K562 (cell line): Measurements from ENCODE around the gene KCNQ4. TPM values are rescaled to one million over a fixed set of nuclear protein-coding genes. Genes with fewer than 3 reads are reported as not detected.
A peak's percentile ranks its signal among the peaks of the same experiment; 100 is the strongest.

ENCODE experiments used
- ETS2 ChIP-seq: IDR thresholded peaks from 2 replicates; pipeline ENCODE4 v1.6.1; 2016; ENCODE audit warnings: borderline replicate concordance, missing genetic modification characterization, mild to moderate bottlenecking, moderate library complexity, missing compliant biosample characterization; ENCODE audit not compliant: poor library complexity, severe bottlenecking
- PURB ChIP-seq: sonication (generic); formaldehyde crosslinking; IDR thresholded peaks from 2 replicates; pipeline ENCODE4 v1.9.0; 2021; ENCODE audit warnings: low read depth, mild to moderate bottlenecking, missing genetic modification reagents
- RUNX1 ChIP-seq: sonication (generic); IDR thresholded peaks from 2 replicates; pipeline ENCODE4 v1.6.1; 2016; ENCODE audit warnings: antibody characterized with exemption, low read depth
- SIN3A ChIP-seq, 2 experiments: fragments of 150-350 bp in 1 of 2; IDR thresholded peaks; 2 replicates each; pipeline ENCODE4 v1.6.1; 2011 to 2016; ENCODE audit warnings: borderline replicate concordance in 2 of 2, low read depth in 2 of 2, low read length in 2 of 2, mild to moderate bottlenecking in 2 of 2, moderate library complexity in 2 of 2; ENCODE audit not compliant: control insufficient read depth in 1 of 2
- SMAD2 ChIP-seq: fragments of 150-350 bp; IDR thresholded peaks from 2 replicates; pipeline ENCODE4 v1.6.1; 2014; ENCODE audit warnings: low read depth, mild to moderate bottlenecking, low read length
- SMARCC2 ChIP-seq: fragments of 450-650 bp; IDR thresholded peaks from 2 replicates; pipeline ENCODE4 v1.6.1; 2017; ENCODE audit warnings: antibody characterized with exemption, moderate library complexity, mild to moderate bottlenecking, low read depth
- SP2 ChIP-seq: IDR thresholded peaks from 2 replicates; pipeline ENCODE4 v1.6.1; 2011; ENCODE audit warnings: mild to moderate bottlenecking, low read depth, low read length, moderate library complexity; ENCODE audit not compliant: poor library complexity, severe bottlenecking; ENCODE audit errors: extremely low read depth
- STAT5B ChIP-seq: fragments of 250-450 bp; sonication (Bioruptor Pico); IDR thresholded peaks from 2 replicates; pipeline ENCODE4 v1.8.0; 2021; ENCODE audit warnings: mild to moderate bottlenecking, inconsistent platforms
- polyA plus RNA-seq, 8 experiments: library from polyadenylated mRNA; depleted of rRNA in 4 of 8; stranded (reverse) in 5 of 8; unstranded in 3 of 8; fragments of >200 nt; fragmentation: Nextera tagmentation in 2 of 8; fragmentation: Illumina TruSeq in 1 of 8; extraction: Ambion mirVana in 2 of 8; extraction: Trizol in 1 of 8; gene quantifications; 2 replicates each; pipeline versions ENCODE4 v1.2.1 to v1.2.3, GENCODE V29; 2011 to 2014; ENCODE audit warnings: inconsistent platforms in 1 of 8, missing spikeins in 1 of 8
- total RNA-seq, 7 experiments: library from RNA; depleted of rRNA in 6 of 7; stranded (reverse); fragments of >200 nt in 6 of 7; fragmentation: Illumina TruSeq in 2 of 7; extraction: Trizol in 2 of 7; gene quantifications; 2 replicates each; pipeline versions ENCODE4 v1.2.1 to v1.2.3, GENCODE V29; 2011 to 2021; ENCODE audit warnings: low replicate concordance in 1 of 7
- TF ChIP-seq, protein P1 (sequence below): sonication (generic); formaldehyde crosslinking; IDR thresholded peaks from 2 replicates; pipeline ENCODE4 v1.8.0; 2022; ENCODE audit warnings: missing genetic modification reagents, mild to moderate bottlenecking, borderline replicate concordance
- TF ChIP-seq, protein P2 (sequence below): IDR thresholded peaks from 2 replicates; pipeline ENCODE4 v1.6.1; 2014; ENCODE audit warnings: antibody characterized with exemption
- TF ChIP-seq, protein P3 (sequence below): fragments of 250-450 bp; sonication (Bioruptor Pico); IDR thresholded peaks from 2 replicates; pipeline ENCODE4 v1.8.0; 2021; ENCODE audit warnings: moderate library complexity, mild to moderate bottlenecking, inconsistent platforms
- TF ChIP-seq, protein P4 (sequence below): fragments of 150-350 bp; IDR thresholded peaks from 2 replicates; pipeline ENCODE4 v1.6.1; 2014; ENCODE audit warnings: low read depth, mild to moderate bottlenecking, low read length, borderline replicate concordance
- TF ChIP-seq, protein P5 (sequence below): sonication (generic); formaldehyde crosslinking; IDR thresholded peaks from 2 replicates; pipeline ENCODE4 v1.8.0; 2023; ENCODE audit warnings: mild to moderate bottlenecking, missing genetic modification reagents

KCNQ4 gene
- total and polyA plus RNA-seq, 9 of the 15 experiments (the other 6 are each of a cell fraction or from before 2014, with no cell fraction given), result 0.07 to 4.1 (median 0.79) TPM

DNA sequence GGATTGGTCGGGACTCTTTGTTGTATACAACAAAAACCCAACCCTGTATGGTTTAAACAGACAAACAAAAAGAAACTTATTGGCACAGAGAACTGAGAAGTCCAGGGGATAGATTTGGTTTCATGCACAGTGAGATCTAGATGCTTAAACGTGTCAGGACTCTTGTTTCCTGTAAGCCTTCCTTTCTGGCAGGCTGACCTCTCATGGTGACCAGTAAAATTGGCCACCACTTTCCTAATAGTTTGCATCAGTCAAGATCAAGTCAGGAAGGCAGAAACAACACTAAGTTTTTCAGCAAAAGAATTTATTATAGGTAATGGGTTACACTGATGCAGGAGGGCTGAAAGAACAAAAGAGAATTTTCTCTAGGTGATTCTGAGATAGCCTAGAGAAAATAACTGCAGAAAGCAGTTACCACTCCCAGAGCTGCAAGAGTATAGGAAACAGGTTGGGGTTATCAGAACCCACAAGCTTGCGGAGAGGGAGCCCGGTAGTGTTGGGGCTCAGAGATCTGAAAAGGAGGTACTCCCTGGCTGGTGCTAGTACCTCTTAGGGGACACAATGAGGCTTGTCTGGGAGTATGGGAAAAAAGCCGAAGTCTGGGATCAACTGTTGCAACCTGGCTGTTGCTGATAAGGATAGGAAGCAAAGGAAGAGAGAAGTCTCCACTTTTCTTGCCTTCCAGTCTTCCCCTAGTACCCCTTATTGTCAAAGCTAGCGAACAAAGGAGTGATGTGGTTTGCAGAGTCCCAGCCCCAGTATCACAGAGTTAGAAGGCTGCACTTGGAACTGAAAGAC, 57.1 kb downstream of the KCNQ4 start (continued):
- TF ChIP-seq ETS2 (tag) (no peak), SMAD2 (no peak), STAT5B (no peak), SP2 (no peak), RUNX1 (no peak), PURB (CRISPR knock-in tag) (no peak), SIN3A (IDR thresholded peaks at IDR 0.05; ENCODE audit: borderline replicate concordance in 2 of 2, control insufficient read depth in 1 of 2, low read depth in 2 of 2, low read length in 2 of 2) (no peak), SMARCC2 (peak; percentile 74)
- TF ChIP-seq, protein P1, sequence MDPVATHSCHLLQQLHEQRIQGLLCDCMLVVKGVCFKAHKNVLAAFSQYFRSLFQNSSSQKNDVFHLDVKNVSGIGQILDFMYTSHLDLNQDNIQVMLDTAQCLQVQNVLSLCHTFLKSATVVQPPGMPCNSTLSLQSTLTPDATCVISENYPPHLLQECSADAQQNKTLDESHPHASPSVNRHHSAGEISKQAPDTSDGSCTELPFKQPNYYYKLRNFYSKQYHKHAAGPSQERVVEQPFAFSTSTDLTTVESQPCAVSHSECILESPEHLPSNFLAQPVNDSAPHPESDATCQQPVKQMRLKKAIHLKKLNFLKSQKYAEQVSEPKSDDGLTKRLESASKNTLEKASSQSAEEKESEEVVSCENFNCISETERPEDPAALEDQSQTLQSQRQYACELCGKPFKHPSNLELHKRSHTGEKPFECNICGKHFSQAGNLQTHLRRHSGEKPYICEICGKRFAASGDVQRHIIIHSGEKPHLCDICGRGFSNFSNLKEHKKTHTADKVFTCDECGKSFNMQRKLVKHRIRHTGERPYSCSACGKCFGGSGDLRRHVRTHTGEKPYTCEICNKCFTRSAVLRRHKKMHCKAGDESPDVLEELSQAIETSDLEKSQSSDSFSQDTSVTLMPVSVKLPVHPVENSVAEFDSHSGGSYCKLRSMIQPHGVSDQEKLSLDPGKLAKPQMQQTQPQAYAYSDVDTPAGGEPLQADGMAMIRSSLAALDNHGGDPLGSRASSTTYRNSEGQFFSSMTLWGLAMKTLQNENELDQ, result no peak
- TF ChIP-seq, protein P2, sequence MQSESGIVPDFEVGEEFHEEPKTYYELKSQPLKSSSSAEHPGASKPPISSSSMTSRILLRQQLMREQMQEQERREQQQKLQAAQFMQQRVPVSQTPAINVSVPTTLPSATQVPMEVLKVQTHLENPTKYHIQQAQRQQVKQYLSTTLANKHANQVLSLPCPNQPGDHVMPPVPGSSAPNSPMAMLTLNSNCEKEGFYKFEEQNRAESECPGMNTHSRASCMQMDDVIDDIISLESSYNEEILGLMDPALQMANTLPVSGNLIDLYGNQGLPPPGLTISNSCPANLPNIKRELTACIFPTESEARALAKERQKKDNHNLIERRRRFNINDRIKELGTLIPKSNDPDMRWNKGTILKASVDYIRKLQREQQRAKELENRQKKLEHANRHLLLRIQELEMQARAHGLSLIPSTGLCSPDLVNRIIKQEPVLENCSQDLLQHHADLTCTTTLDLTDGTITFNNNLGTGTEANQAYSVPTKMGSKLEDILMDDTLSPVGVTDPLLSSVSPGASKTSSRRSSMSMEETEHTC, result no peak
- TF ChIP-seq, protein P3, sequence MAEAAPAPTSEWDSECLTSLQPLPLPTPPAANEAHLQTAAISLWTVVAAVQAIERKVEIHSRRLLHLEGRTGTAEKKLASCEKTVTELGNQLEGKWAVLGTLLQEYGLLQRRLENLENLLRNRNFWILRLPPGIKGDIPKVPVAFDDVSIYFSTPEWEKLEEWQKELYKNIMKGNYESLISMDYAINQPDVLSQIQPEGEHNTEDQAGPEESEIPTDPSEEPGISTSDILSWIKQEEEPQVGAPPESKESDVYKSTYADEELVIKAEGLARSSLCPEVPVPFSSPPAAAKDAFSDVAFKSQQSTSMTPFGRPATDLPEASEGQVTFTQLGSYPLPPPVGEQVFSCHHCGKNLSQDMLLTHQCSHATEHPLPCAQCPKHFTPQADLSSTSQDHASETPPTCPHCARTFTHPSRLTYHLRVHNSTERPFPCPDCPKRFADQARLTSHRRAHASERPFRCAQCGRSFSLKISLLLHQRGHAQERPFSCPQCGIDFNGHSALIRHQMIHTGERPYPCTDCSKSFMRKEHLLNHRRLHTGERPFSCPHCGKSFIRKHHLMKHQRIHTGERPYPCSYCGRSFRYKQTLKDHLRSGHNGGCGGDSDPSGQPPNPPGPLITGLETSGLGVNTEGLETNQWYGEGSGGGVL (CRISPR knock-in tag), result no peak
- TF ChIP-seq, protein P4, sequence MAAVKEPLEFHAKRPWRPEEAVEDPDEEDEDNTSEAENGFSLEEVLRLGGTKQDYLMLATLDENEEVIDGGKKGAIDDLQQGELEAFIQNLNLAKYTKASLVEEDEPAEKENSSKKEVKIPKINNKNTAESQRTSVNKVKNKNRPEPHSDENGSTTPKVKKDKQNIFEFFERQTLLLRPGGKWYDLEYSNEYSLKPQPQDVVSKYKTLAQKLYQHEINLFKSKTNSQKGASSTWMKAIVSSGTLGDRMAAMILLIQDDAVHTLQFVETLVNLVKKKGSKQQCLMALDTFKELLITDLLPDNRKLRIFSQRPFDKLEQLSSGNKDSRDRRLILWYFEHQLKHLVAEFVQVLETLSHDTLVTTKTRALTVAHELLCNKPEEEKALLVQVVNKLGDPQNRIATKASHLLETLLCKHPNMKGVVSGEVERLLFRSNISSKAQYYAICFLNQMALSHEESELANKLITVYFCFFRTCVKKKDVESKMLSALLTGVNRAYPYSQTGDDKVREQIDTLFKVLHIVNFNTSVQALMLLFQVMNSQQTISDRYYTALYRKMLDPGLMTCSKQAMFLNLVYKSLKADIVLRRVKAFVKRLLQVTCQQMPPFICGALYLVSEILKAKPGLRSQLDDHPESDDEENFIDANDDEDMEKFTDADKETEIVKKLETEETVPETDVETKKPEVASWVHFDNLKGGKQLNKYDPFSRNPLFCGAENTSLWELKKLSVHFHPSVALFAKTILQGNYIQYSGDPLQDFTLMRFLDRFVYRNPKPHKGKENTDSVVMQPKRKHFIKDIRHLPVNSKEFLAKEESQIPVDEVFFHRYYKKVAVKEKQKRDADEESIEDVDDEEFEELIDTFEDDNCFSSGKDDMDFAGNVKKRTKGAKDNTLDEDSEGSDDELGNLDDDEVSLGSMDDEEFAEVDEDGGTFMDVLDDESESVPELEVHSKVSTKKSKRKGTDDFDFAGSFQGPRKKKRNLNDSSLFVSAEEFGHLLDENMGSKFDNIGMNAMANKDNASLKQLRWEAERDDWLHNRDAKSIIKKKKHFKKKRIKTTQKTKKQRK, result no peak
- TF ChIP-seq, protein P5, sequence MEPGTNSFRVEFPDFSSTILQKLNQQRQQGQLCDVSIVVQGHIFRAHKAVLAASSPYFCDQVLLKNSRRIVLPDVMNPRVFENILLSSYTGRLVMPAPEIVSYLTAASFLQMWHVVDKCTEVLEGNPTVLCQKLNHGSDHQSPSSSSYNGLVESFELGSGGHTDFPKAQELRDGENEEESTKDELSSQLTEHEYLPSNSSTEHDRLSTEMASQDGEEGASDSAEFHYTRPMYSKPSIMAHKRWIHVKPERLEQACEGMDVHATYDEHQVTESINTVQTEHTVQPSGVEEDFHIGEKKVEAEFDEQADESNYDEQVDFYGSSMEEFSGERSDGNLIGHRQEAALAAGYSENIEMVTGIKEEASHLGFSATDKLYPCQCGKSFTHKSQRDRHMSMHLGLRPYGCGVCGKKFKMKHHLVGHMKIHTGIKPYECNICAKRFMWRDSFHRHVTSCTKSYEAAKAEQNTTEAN (CRISPR knock-in tag), result no peak
